HG03432 (cell line): ENCODE results near the gene ZNF670.
"Not testable (repeated sequence)": the region's sequence is repeated elsewhere in the genome, so short reads cannot be mapped to it uniquely, and the experiment has no call there.

Experiments
- ATAC-seq: cut with Tn5 transposase; IDR thresholded peaks from one replicate; pipeline ENCODE4 v1.9.1; 2021; ENCODE audit warnings: mild to moderate bottlenecking, moderate library complexity; ENCODE audit not compliant: unreplicated experiment

The ZNF670 gene

GRCh38 chr1:247078258-247079140 lies at the start of gene ZNF670:
TSS of gene ZNF670 (minus strand) at chr1:247078811. CDS start at chr1:247078596, 215 bp downstream.
- ATAC-seq = peak; percentile 100

DNA sequence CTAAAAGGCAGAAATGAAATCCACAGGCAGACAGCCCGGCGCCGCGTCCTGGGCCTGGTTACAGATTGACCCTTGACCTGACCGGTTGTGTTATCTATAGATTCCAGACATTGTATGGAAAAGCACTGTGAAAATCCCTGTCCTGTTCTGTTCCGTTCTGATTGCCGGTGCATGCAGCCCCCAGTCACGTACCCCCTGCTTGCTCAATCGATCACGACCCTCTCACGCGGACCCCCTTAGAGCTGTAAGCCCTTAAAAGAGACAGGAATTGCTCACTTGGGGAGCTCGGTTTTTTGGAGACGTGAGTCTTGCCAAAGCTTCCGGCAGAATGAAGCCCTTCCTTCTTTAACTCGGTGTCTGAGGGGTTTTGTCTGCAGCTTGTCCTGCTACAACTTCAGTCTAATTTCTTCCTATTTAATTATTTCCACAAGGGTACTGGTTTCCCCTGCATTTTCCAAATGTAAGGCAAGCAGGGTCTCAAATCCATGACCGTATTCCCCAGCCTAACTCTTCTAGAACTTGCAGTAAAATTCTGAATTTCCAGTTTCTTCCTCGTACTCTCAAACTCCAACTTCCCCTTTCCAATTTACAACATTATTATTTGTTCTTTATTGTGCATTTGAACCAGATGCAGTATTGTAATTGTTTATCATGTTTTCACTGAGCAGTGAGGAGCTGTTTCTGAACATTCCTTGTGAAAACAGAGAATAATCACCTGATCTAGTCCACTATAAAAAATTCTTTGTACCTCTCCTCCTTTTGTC lies 49.1 kb upstream of the ZNF670 start:
- ATAC-seq = not testable (repeated sequence)

DNA sequence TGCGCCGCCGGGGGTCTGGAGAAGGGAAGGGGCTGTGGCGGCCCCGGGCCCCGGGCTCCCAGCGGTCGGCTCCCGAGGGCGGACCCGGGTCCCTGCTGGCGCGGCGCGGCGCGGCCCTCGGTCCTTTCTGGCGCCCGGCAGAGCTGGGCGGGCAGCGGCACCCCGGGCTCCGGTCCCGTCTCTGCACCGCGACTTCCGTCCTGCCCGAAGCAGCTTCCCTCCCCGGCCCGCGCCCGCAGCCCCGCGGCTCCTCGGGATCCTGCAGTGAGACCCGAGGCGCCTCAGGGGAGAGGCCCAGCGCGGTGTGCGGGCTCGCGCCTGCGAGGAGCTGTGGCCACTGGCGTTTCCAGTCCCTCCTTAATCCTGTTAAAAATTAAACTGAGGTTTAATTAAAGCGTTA lies 48.0 kb upstream of the ZNF670 start:
- ATAC-seq = peak; percentile 65

DNA sequence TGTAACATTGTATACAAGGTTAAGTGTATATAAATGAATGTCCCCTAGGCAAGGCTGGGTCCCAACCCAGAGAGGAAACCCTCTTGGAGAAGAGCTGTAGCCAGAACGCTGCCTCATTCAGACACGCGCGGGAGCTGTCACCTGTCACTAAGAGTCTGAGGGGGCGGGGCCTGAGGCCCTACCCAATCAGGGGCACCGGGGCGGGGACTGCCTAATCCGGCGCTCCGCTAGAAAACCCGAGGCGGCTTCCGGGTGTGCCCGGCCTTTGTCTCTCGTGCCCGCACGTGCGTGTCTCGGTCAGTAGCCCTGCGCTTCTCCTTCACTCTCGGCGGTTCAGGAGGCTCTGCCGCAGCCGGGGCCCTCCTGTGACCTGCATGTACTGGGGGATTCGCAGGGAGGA lies 47.6 kb upstream of the ZNF670 start:
- ATAC-seq = peak; percentile 99

DNA sequence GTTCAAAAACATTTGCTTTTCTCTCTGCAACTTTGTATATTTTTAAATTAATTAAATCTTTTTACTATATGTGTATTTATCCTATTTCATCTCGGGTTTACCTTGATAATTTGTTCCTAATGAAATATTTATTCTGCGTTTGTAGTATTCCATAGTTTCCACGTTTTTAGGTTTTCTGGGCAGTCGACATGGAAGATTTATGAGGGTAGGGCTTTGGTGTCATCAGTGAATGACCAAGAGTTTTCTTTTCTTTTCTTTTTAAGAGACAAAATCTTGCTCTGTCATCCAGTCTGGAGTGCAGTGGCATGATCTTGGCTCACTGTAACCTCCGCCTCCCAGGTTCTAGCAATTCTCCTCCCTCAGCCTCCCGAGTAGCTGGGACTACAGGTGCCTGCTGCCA lies 42.8 kb upstream of the ZNF670 start:
- no peak for ATAC-seq

GRCh38 chr1:247120408-247120668 lies 41.7 kb upstream of the ZNF670 start:
- ATAC-seq = not testable (repeated sequence)

- no peak for ATAC-seq
Observed at GRCh38 chr1:247119600-247120407, 41.2 kb upstream of the ZNF670 start.

DNA sequence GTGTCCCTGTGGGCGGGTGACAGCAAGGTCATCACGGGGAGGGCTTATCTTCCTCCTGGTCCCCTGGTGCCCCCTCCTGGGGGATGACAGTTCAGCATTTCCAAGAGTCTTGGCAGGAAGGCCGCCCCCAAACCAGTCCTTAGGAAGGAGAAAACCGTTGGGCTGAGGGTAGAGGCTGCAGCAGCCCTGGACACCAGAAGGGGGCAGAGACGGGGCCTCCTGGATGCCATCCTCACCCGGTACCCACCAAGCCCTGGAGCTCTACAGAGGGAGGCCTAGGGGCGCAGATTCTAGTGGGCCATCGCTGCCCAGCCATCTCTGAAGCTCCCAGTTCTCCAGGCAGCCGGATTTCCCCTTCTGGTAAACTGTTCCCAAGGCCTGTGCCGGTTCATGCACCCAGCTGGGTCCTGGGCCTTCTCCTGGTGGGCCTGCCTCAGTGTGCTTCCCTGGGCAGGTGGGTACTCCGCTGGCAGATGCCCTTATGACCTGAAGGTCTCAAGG lies 40.4 kb upstream of the ZNF670 start:
- ATAC-seq = peak; percentile 43

GRCh38 chr1:247115545-247115944 lies 36.9 kb upstream of the ZNF670 start:
- no peak for ATAC-seq

- no peak for ATAC-seq
Observed at GRCh38 chr1:247115141-247115510, 36.5 kb upstream of the ZNF670 start.

DNA sequence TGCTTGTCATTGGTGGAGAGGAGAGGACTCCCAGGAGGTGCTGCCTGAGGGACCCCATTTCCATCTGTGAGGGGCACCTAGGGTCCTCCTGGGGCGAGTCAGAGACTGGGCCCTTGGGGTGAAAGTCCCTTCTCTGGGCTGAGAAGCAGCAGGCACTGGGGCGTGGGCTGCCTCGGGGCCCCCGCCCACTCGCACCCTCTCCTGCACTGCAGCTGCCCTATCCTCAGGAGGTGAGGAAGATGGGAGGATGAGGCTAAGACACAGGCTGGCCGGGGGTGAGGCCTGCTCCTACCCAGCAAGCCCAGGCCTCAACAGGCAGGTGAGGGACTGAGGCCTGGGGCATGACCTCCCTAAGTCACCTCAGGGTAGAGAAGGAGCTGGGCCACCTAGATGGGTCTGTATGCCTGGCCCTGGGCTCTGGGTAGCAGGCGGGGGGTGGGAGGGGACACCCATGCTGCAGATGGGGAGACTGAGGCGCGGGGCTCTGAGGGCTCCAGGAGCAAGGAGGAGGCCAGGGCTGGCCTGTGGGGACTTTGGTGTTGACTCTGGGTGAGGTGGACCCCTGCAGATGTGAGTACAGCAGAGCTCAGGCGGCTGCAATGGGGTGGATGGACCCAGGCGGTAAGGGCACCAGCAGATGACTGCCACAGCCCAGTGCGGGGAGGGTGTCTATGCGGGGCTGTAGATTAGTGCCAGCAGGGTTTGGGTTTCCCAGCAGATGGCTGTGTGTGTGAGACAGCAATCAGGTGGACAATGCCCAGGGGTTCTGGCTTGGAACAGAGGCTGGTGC lies 35.9 kb upstream of the ZNF670 start:
- no peak for ATAC-seq

DNA sequence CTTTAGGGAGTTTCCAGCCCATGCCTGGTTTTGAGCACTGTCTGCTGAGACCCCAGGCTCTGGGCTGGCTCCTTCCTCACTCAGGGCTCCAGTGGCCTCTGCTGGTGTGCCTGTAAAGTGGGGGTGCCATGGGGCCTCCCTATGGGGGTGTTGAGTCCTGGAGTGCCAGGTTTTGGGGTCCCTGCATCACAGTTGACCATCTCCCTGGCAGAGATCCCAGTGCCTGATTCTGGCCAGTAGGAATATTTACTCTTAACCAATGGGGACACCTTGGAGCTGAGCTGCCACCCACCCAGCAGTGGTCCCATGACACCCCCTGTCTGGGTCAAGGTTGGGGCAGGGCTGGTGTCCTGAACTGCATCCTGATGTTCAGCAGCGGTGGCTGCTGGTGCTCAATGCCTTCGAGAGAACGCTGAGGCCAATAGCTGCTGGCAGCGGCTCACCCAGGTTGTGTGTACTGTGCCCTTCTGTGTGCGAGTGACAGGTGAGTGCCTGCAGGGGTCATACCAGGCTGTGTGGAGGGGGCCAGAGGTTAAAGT lies 35.2 kb upstream of the ZNF670 start:
- ATAC-seq = no peak

- no peak for ATAC-seq
Observed at GRCh38 chr1:247113094-247113497, 34.5 kb upstream of the ZNF670 start.

- no peak for ATAC-seq
Observed at GRCh38 chr1:247112479-247112781, 33.8 kb upstream of the ZNF670 start.

DNA sequence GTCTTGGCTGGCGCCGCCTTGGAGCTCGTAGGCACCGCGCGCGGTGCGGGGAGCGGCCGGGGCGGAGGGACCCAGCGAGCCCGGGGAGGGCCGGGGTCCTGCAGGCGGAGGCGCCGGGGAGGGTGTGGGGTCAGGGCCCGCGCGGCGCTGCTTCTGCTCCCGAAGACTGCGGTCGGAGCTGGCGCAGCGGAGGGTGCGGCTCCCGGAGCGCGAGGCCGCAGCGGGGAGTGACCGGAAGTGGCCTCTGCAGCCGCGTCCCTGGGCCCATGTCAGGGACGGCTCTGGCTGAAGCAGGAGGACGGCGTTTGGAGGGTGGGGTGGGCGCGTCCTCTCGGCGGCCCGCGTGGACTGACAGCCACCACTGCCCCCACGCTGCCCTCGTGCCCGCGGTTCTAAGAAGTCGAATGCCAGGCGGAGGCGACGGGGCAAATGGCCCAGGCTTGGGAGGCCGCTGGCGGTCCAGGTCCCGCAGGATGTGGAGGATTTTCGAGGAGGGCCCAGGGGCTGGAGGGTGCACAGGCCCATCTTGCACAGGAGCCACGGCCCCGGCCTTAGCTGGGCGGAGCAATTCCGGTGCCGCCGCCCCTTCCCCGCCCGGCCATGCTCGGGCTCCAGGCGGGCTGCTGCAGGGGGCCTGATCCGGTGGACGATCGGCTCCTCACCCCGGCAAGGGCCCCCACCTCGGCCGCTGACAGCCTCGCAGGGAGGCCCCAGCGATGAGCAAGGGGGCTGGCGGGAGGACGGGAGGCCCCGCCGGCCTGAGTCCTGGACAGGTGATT lies 33.3 kb upstream of the ZNF670 start:
- ATAC-seq = no peak

DNA sequence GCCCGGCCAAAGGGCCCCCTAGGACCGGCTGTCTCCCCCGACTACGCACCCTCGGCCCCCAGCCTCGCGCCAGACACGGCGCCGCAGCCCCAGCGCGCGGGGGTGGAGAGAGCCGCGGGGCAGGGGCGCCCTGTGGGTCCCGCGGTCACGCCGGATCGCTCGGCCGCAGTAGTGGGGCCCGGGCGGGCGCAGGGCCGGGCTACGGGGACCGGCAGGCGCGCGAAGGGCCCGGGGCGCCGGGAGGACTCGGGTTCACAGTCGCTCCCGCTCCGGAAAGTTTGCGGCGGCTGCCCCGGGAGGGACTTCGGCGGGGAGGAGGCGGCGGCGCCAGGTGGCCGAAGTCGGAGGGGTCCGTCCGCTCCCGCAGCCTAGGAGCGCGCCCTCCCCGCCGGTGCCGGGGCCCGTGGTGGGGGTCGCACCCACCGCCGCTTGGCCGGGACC lies 32.7 kb upstream of the ZNF670 start:
- ATAC-seq = no peak

GRCh38 chr1:247110627-247111258 lies 32.1 kb upstream of the ZNF670 start:
- no peak for ATAC-seq

- ATAC-seq = no peak
Observed at GRCh38 chr1:247107694-247108093, 29.1 kb upstream of the ZNF670 start.

- ATAC-seq = no peak
Observed at GRCh38 chr1:247105966-247106365, 27.4 kb upstream of the ZNF670 start.
